Measurements from ENCODE around the gene MKLN1.

- no peak for TF ChIP-seq MAX (IDR thresholded peaks at IDR 0.05; ENCODE audit: low read depth)
- TF ChIP-seq TAF1 (IDR thresholded peaks at IDR 0.05; ENCODE audit: borderline replicate concordance, low read depth, low read length) = no peak
- no peak for TF ChIP-seq ZBTB33 (IDR thresholded peaks at IDR 0.05; ENCODE audit: borderline replicate concordance, low read depth)
- TF ChIP-seq CTCF (IDR thresholded peaks at IDR 0.05) = no peak
- TF ChIP-seq RFX5 (IDR thresholded peaks at IDR 0.05; ENCODE audit: low read length) = no peak
- no peak for TF ChIP-seq TCF12 (IDR thresholded peaks at IDR 0.05)
- no peak for TF ChIP-seq PBX3 (IDR thresholded peaks at IDR 0.05)
- no peak for TF ChIP-seq YY1 (IDR thresholded peaks at IDR 0.05; ENCODE audit: low read depth)
- no peak for TF ChIP-seq JUND (IDR thresholded peaks at IDR 0.05)
- TF ChIP-seq EP300 (IDR thresholded peaks at IDR 0.05; ENCODE audit: borderline replicate concordance in 1 of 2, low read depth in 1 of 2, low read length in 1 of 2) = no peak
- no peak for TF ChIP-seq RAD21 (IDR thresholded peaks at IDR 0.05; ENCODE audit: low read length)
- TF ChIP-seq USF2 (IDR thresholded peaks at IDR 0.05; ENCODE audit: borderline replicate concordance, low read depth, low read length) = no peak
- TF ChIP-seq POLR2AphosphoS5 (IDR thresholded peaks at IDR 0.05; ENCODE audit: low read depth, low read length) = no peak
Measured at GRCh38 chr7:131482800-131483199, 155.1 kb downstream of the MKLN1 start.

Measured in SK-N-SH (cell line).